Upper lobe of right lung (tissue), 1 donor: ENCODE measurements around the gene EVI5. TPM values are rescaled to one million over a fixed set of nuclear protein-coding genes. Genes with fewer than 3 reads are reported as not detected.

Source experiments
- ATAC-seq: fragments of 200-7000 bp; cut with Tn5 transposase; one replicate; pipeline ENCODE4 v1.9.1; 2020; ENCODE audit warnings: mild to moderate bottlenecking, moderate library complexity
- DNase-seq: peaks from one replicate; pipeline ENCODE4 v3.0.0-alpha.2; 2020
- H3K27ac ChIP-seq: fragments of 200-600 bp; one replicate; pipeline ENCODE4 v1.8.0; 2022
- H3K27me3 ChIP-seq: fragments of 200-600 bp; one replicate; pipeline ENCODE4 v1.8.0; 2022; ENCODE audit warnings: mild to moderate bottlenecking
- H3K36me3 ChIP-seq: fragments of 200-600 bp; one replicate; pipeline ENCODE4 v1.8.0; 2022
- H3K4me1 ChIP-seq: fragments of 200-600 bp; one replicate; pipeline ENCODE4 v1.8.0; 2022
- H3K4me3 ChIP-seq: fragments of 200-600 bp; one replicate; pipeline ENCODE4 v1.8.0; 2022; ENCODE audit warnings: mild to moderate bottlenecking
- H3K9me3 ChIP-seq: fragments of 200-600 bp; one replicate; pipeline ENCODE4 v1.8.0; 2022
- CTCF ChIP-seq: fragments of 200-600 bp; IDR thresholded peaks from one replicate; pipeline ENCODE4 v1.8.0; 2022; ENCODE audit warnings: antibody characterized with exemption
- intact Hi-C: fragments of 100-400 bp; cut with DNase I; formaldehyde crosslinking; loops from one replicate; pipeline ENCODE4 v1.11.0; 2022
- total RNA-seq: library from RNA; stranded (reverse); fragmentation: NEBNext Ultra II Directional; extraction: Animal tissue kit (Norgen Biotek cat#: 25700); gene quantifications from one replicate; pipeline ENCODE4 v1.2.1, GENCODE V29; 2021
- donor health status: DM: no; HTN: yes; CAD: no; lungs with severe emphysema.

EVI5 gene
- total RNA-seq, 1 donor from 2014 or later, result 43.7 TPM

GRCh38 chr1:92515796-92516201 lies 269.1 kb downstream of the EVI5 start:
- Histone ChIP-seq H3K36me3 (peaks cover 13% of the 10 kb centered on the region), H3K27me3 (no peaks in the 10 kb centered on the region), H3K4me3 (no peak overlapping the region), H3K4me1 (no peaks in the 10 kb centered on the region), H3K9me3 (no peaks in the 10 kb centered on the region), H3K27ac (no peak overlapping the region)
- intact Hi-C loops, result no loop called here
- DNase-seq, result no peak
- no peak for ATAC-seq
- no peak for TF ChIP-seq CTCF

GRCh38 chr1:92511541-92511940 lies 273.4 kb downstream of the EVI5 start:
- Histone ChIP-seq H3K4me3 (no peak overlapping the region), H3K36me3 (peaks cover 13% of the 10 kb centered on the region), H3K4me1 (no peaks in the 10 kb centered on the region), H3K9me3 (no peaks in the 10 kb centered on the region), H3K27me3 (no peaks in the 10 kb centered on the region), H3K27ac (no peak overlapping the region)
- TF ChIP-seq CTCF, result no peak
- intact Hi-C loops, result no loop called here
- DNase-seq, result no peak
- no peak for ATAC-seq

GRCh38 chr1:92509619-92510018 lies 275.3 kb downstream of the EVI5 start:
- intact Hi-C loops, result no loop called here

GRCh38 chr1:92505015-92505692 lies 279.8 kb downstream of the EVI5 start:
- Histone ChIP-seq H3K27ac (no peak overlapping the region), H3K4me1 (no peaks in the 10 kb centered on the region), H3K4me3 (no peak overlapping the region), H3K27me3 (no peaks in the 10 kb centered on the region), H3K9me3 (no peaks in the 10 kb centered on the region), H3K36me3 (no peaks in the 10 kb centered on the region)
- ATAC-seq, result peak; percentile 44
- no peak for TF ChIP-seq CTCF
- intact Hi-C loops, result no loop called here
- no peak for DNase-seq

More at GRCh38 chr1:92509619-92510018, 275.3 kb downstream of the EVI5 start:
- Histone ChIP-seq H3K9me3 (no peaks in the 10 kb centered on the region), H3K4me1 (no peaks in the 10 kb centered on the region), H3K27me3 (no peaks in the 10 kb centered on the region), H3K27ac (no peak overlapping the region), H3K36me3 (peaks cover 13% of the 10 kb centered on the region), H3K4me3 (no peak overlapping the region)
- ATAC-seq (no peak), DNase-seq (no peak)
- TF ChIP-seq CTCF, result no peak

GRCh38 chr1:92504291-92505014 lies 280.5 kb downstream of the EVI5 start:
- no peak for TF ChIP-seq CTCF
- no peak overlapping the region for H3K27ac ChIP-seq
- peak; percentile 31 for ATAC-seq
- H3K27me3 ChIP-seq, result no peaks in the 10 kb centered on the region
- no peaks in the 10 kb centered on the region for H3K36me3 ChIP-seq
- H3K9me3 ChIP-seq, result no peaks in the 10 kb centered on the region
- H3K4me1 ChIP-seq, result no peaks in the 10 kb centered on the region
- H3K4me3 ChIP-seq, result no peak overlapping the region
- intact Hi-C loops, result no loop called here
- no peak for DNase-seq
